Measurements from ENCODE around the gene GGNBP2.

GRCh38 chr17:36597226-36597625 lies 52.5 kb downstream of the GGNBP2 start:
- TF ChIP-seq POLR2AphosphoS5 (IDR thresholded peaks at IDR 0.05; ENCODE audit: low read depth, low read length), result no peak
- TF ChIP-seq CTCF (IDR thresholded peaks at IDR 0.05), result no peak
- TF ChIP-seq SIN3A (IDR thresholded peaks at IDR 0.05; ENCODE audit: borderline replicate concordance, insufficient read depth, low read depth, low read length), result no peak
- TF ChIP-seq REST (IDR thresholded peaks at IDR 0.05; ENCODE audit: insufficient read depth in 1 of 2, low read depth in 2 of 2, low read length in 1 of 2), result no peak
- no peak for TF ChIP-seq TCF7L2 (IDR thresholded peaks at IDR 0.05; ENCODE audit: low read depth, low read length)

All from Panc1 (cell line).